ENCODE results near the gene LTB4R2.

DNA sequence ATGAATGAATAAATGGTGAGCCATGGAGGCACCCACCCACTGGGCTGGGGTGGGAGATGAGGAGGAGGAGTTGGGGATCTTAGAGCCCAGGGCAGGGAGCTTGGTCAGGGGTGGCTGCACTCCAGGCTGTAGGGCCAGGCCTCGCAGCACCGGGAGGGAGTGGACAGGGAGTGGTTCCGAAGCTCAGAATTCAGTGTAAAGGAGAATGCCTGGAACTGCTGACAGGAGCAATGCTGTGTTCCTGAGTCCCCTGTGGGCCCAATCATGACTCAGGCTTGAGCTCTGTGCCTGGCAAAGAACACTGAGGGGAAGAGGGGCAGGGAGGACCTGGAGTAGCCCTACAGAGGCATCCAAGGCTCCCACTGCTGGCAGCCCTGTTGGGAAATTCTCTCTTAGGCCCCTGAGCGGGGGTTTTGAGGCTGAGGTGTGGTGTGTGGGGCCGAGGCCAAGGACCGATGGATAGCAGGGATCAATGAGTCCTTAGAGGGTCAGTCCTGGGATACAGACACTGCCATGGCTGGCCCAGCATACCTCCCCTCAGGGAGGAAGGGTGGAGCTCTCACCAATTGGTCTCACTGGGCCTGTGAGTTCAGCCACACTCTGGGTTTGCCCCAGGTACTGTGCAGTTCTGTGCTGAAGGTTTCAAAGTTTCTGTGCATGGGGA, 29.0 kb upstream of the LTB4R2 start:
- no peak for TF ChIP-seq CTCF (IDR thresholded peaks at IDR 0.05; ENCODE audit: control extremely low read depth in 1 of 3, insufficient read depth in 1 of 3, low read depth in 1 of 3, low read length in 3 of 3)
- no peak for TF ChIP-seq POLR2A (IDR thresholded peaks at IDR 0.05; ENCODE audit: control extremely low read depth in 1 of 2, low read depth in 2 of 2, low read length in 2 of 2)
